HG03439 (cell line): ENCODE measurements around the gene CHAF1A.

ENCODE experiments used
- ATAC-seq: cut with Tn5 transposase; IDR thresholded peaks from one replicate; pipeline ENCODE4 v1.9.1; 2021; ENCODE audit warnings: mild to moderate bottlenecking, moderate library complexity; ENCODE audit not compliant: unreplicated experiment

Gene CHAF1A, protein sequence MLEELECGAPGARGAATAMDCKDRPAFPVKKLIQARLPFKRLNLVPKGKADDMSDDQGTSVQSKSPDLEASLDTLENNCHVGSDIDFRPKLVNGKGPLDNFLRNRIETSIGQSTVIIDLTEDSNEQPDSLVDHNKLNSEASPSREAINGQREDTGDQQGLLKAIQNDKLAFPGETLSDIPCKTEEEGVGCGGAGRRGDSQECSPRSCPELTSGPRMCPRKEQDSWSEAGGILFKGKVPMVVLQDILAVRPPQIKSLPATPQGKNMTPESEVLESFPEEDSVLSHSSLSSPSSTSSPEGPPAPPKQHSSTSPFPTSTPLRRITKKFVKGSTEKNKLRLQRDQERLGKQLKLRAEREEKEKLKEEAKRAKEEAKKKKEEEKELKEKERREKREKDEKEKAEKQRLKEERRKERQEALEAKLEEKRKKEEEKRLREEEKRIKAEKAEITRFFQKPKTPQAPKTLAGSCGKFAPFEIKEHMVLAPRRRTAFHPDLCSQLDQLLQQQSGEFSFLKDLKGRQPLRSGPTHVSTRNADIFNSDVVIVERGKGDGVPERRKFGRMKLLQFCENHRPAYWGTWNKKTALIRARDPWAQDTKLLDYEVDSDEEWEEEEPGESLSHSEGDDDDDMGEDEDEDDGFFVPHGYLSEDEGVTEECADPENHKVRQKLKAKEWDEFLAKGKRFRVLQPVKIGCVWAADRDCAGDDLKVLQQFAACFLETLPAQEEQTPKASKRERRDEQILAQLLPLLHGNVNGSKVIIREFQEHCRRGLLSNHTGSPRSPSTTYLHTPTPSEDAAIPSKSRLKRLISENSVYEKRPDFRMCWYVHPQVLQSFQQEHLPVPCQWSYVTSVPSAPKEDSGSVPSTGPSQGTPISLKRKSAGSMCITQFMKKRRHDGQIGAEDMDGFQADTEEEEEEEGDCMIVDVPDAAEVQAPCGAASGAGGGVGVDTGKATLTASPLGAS

DNA sequence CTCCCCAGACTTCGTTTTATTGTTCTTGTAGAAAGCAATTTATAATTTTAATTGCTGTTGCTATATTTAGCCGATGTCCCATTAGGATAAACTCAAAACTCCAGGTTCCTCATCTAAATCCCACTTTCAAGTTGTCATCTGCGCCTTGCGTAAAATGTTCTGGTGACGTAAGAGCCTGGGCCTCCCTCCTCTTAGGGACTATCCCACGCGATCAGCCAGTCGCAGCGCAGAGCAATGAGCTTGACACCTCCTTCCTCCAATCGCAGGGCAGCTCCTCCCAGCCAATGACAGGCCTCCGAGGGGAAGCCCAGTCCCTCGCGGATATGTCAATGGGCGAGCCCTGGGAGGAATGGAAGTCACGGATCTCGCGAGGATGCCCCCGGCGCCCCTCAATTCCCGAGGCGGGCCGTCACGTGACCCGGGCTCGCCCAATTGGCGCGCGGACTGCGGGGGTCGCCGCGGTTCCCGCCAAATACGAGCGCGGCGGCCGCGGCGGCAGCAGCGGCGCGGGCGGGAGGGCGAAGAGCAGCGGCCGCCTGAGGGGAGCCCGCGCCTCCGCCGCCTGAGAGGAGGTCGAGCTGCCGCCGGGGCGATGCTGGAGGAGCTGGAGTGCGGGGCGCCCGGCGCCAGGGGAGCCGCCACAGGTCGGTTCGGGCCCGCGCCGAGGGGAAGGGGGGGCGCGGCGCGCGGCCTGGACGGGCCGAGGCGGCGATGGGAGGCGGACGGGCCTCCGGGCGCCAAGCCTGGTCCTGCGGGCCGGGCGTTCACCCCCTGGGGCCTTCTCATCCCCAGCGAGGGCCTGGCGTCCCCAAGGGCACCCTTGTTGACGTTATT lies at the start of gene CHAF1A:
CHAF1A (plus strand) TSS at position 470 of the 834 bp plus-strand sequence; CDS start at position 593, 123 bp downstream.
- peak; percentile 76 for ATAC-seq

GRCh38 chr19:4352701-4353121 lies 49.7 kb upstream of the CHAF1A start:
- ATAC-seq, result no peak

DNA sequence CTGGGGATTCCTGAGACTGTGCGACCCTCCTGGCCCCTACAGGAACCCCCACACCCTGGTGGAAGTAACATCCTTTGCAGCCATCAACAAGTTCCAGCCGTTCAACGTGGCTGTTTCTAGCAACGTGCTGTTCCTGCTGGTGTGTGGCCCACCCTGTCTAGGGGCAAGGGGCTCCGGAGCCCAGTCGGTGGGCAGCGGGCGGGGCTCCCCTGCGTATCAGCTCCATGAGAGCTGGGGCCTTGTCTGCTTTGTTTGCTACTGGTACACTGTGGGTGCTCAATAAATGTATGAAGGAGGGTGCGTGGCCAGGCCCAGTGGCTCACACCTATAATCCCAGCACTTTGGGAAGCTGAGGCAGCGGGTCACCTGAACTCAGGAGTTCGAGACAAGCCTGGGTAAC lies 48.2 kb upstream of the CHAF1A start:
- no peak for ATAC-seq

DNA sequence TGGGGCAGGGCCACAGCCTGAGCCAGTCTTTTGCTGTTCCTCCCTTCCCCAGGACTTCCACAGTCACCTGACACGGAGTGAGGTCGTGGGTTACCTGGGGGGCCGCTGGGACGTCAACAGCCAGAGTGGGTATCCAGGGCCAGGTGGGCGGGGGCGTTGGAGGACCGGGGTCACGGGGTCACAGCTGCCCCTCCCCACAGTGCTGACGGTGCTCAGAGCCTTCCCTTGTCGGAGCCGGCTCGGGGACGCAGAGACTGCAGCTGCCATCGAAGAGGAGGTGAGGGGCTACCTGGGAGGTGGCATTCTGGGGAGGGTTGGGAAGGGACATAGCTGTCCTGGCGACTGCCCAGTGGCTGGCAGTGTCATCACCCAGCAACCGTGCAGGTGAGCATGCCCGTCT lies 47.5 kb upstream of the CHAF1A start:
- ATAC-seq, result no peak

GRCh38 chr19:4357095-4357797 lies 45.2 kb upstream of the CHAF1A start:
- ATAC-seq, result no peak

DNA sequence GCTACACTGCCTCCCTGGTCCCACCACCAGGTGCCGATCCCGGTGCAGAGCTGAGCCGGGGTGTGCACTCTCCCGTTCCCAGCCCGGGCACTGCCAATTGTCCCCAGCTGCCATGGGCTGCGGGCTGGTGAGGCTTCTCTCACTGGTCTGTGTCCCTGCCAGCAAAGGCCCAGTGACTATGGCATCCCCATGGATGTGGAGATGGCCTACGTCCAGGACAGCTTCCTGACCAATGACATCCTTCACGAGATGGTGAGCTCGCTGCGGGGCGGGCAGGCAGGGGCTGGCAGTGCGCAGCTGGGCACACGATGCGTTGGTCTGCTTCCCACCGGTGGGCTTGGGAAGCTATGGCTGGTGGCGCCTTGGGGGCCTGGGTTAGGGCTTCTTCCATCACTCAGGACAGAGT lies 44.5 kb upstream of the CHAF1A start:
- ATAC-seq, result no peak

DNA sequence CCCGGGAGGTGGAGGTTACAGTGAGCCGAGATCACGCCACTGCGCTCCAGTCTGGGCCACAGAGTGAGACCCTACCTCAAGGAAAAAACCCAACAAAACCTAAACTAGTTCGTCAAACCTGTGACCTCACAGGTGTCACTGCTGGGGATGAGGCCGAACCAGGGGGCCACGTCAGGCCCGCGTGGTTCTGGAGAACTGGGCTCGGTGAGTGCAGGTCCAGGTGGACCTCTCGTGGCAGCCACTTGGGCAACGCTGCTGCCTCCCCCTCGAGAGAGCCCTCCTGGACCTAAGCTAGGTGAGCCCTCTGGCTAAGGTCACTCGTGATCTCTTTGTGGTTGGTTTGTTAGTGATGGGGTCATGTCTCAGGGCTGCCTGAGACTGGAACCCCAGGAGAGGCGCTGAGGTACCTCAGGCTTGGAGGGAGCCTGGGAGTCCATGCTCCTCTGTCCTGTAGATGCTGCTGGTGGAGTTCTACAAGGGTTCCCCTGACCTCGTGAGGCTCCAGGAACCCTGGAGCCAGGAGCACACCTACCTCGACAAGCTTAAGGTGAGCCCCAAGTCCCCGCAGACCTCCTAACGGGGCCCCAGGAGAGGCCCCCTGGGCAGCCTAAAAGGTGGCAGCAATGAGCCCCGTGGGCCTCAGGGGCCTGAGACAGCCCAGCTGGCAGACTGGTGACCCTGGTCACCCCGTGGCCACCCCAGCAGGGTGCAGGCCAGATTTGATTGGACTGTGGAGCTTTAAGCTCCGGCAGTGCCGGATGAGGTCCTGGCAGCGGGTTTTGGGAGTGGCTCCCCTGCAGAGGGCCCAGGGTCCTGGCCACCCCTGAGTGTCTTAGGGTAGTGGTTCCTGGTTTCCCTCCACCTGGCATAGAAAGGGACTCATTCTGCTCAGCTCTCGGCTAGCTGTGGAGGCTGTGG lies 43.5 kb upstream of the CHAF1A start:
- ATAC-seq, result no peak

GRCh38 chr19:4359627-4360000 lies 42.8 kb upstream of the CHAF1A start:
- no peak for ATAC-seq

DNA sequence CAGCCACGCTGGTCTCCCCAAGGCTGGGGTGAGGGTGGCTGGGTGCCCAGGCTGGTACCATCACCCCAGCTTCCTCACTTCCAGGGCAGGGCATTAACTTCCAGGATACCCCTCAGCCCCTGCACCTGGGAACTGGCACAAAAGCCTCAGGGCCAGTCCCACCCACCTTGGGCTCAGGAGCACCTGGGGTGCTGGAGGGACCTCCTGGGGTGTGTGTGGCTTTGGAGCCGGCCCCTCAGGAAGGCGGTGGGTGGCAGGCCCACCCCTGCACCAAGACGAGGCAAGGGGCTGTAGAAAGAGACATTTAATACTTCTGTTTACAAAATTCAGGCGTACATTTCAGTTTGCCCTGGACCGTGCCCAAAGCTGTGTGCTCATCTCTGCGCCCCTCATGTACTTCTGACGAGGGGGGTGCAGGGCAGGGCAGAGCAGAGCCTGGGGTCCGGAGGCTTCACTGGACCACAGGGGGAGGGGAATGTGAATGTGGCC lies 42.3 kb upstream of the CHAF1A start:
- ATAC-seq, result no peak

DNA sequence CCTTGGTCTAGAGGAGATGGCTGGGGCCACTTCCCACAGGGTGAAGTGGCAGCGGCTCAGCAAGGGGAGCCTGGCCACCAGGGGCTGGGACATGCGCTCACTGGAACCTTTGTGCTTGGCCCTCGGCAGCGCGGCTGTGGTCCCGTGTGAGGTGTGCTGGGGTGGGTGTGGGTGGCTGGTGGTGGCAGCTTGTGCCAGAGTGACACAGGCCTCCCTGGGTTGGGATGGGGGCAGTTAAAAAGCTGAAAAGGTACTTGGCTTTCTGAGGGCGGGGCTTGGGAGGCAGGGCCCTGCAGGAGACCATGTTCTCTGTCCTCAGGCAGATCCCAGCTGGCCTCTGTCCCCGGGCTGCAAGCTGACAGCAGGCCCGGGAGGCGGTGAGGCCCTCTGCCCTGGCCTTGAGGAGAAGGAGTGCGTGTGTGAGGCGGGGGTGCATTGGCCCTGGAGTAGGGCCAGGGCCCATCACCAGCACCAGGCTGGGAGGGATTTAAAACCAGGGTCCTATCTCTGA lies 41.7 kb upstream of the CHAF1A start:
- ATAC-seq, result no peak

GRCh38 chr19:4361152-4362046 lies 41.0 kb upstream of the CHAF1A start:
- no peak for ATAC-seq

DNA sequence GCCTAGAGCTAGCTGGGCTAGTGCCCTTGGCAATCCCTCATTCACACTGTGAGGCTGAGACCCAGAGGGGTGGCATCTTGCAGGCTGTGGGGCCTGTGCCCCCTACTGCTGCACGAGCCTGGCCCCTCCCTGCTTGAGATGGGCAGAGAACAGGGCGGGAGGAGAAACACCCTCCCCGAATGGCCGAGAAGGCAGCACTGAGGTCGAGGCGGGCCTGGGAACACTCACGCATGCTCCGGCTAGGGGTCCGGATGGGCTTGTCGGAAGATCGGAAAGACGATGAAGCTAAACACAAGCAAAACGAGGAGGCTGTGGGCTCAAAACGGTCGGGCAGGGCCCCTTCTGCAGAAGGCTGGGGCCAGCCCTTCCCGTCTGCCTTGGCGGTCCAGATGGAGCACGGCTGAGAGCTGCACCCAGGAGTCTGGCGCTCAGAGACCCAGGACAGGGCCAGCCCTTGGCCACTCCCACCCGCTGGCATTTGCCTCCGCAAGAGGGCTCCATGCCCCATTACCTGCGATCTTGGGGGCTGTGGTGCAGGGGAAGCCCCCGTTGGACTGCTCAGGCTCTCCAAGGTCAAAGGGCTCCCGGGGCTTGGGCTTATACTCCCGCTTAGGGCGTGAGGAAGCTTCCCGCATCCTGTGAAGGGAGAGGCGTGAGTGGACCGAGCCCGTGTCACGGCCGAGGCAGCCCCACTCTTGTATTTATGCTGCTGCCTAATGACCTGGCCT lies 40.2 kb upstream of the CHAF1A start:
- no peak for ATAC-seq

DNA sequence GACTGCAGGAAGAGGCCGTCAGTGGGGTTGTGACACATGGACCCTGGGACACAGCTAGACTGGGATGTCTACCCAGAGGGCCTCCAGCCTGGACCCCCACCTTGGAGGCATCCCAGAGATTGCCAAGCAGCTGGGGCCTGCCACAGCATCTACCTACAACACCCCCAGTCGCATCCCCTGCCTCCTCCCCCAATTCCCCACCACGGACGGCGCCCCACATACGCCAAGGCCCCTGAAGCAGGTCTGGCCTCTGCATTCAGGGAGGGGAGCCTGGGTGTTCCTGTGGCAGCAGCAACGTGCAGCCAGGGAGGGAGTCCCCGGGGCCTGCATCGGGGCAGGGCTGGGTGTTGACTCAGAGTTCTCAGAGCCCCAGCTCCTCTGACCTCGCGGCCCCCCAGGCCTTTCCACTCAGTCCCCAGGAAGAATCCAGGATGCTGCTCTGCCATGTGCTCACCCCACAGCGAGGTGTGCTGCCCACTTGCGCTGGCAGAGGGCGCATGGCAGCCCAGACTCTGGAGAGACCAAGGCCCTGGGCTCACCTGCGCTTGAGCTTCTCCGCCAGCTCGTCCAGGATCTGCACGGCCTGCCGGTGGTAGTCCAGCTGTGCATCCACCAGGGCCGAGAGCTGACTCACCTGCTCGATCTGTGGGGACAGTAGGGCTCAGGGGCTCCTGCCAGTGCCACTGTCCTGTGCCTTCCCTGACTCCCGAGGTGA lies 39.5 kb upstream of the CHAF1A start:
- ATAC-seq, result no peak

GRCh38 chr19:4363571-4364304 lies 38.7 kb upstream of the CHAF1A start:
- ATAC-seq, result no peak

DNA sequence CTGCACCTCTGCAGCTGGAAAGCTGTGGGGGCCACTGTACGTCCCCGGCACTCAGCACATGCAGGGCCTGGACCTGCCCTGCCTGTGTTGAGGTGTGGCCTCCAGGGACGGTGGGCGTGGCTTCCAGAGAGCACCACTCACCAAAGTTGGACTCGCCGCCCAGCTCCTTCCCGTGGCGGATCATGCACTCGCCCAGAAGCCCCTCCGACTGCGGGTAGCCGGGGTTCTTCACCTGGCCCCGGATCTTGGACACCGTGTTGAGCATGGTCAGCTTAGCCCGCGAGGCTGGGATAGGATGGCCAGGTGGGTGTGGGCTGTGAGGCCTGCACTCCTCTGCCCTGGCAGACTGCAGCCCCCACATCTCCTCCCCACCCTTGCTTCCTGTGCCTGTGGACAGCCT lies 37.1 kb upstream of the CHAF1A start:
- ATAC-seq, result no peak
